Stomach (tissue), 9 donors: ENCODE measurements around the gene ARHGAP33. TPM values are rescaled to one million over a fixed set of nuclear protein-coding genes. Genes with fewer than 3 reads are reported as not detected.
A peak's percentile ranks its signal among the peaks of the same experiment; 100 is the strongest.

Experiments
- DNase-seq, 2 donors: peaks; one replicate each; pipeline versions ENCODE4 v3.0.0 to v3.0.0-alpha.2; 2013 to 2019
- H3K27ac ChIP-seq, 5 donors: fragments of 200-600 bp in 4 of 5; sonication (generic) in 4 of 5; one replicate each; pipeline ENCODE4 v1.5.1; 2013 to 2019; ENCODE audit warnings: mild to moderate bottlenecking in 1 of 5, moderate library complexity in 1 of 5
- H3K27me3 ChIP-seq, 3 donors: fragments of 200-600 bp; sonication (generic); one replicate each; pipeline ENCODE4 v1.5.1; 2017 to 2019; ENCODE audit warnings: mixed run types in 1 of 3
- H3K36me3 ChIP-seq, 4 donors: fragments of 200-600 bp; sonication (generic); 1 replicate in 3 of 4; 2 replicates in 1 of 4; pipeline ENCODE4 v1.5.1; 2016 to 2019
- H3K4me1 ChIP-seq, 4 donors: fragments of 200-600 bp; sonication (generic); one replicate each; pipeline ENCODE4 v1.5.1; 2016 to 2019
- H3K4me3 ChIP-seq, 4 donors: fragments of 200-600 bp; sonication (generic) in 3 of 4; one replicate each; pipeline ENCODE4 v1.5.1; 2016 to 2019; ENCODE audit warnings: mild to moderate bottlenecking in 1 of 4
- H3K9me3 ChIP-seq, 4 donors: fragments of 200-600 bp; sonication (generic); one replicate each; pipeline ENCODE4 v1.5.1; 2016 to 2019
- CTCF ChIP-seq, 7 experiments: fragments of 450-650 bp in 4 of 7; fragments of 200-600 bp in 3 of 7; sonication (generic) in 3 of 7; IDR thresholded peaks; one replicate each; pipeline ENCODE4 v1.5.1; 2016 to 2019; ENCODE audit warnings: antibody characterized with exemption in 7 of 7, control low read depth in 2 of 7, mild to moderate bottlenecking in 1 of 7
- EP300 ChIP-seq: sonication (generic); formaldehyde crosslinking; IDR thresholded peaks from one replicate; pipeline ENCODE4 v1.6.1; 2017; ENCODE audit warnings: antibody characterized with exemption
- POLR2A ChIP-seq, 4 donors: fragments of 450-650 bp; IDR thresholded peaks; one replicate each; pipeline ENCODE4 v1.6.1; 2016; ENCODE audit warnings: antibody characterized with exemption in 4 of 4, control low read depth in 2 of 4, mild to moderate bottlenecking in 1 of 4, moderate library complexity in 1 of 4
- POLR2AphosphoS5 ChIP-seq, 3 donors: sonication (generic); formaldehyde crosslinking; IDR thresholded peaks; one replicate each; pipeline ENCODE4 v1.6.1; 2016; ENCODE audit warnings: antibody characterized with exemption in 3 of 3
- WGBS, 5 donors: extraction: QIAGEN DNeasy Blood & Tissue Kit in 3 of 5; methylation state at CpG; one replicate each; pipeline versions ENCODE4 v1.1.5 to v1.1.7; 2013 to 2018; 5-methylcytosine and 5-hydroxymethylcytosine counted together
- intact Hi-C: fragments of 100-400 bp; cut with DNase I; formaldehyde crosslinking; loops from one replicate; pipeline ENCODE4 v1.15.1; 2023; ENCODE audit warnings: low total_unique reads
- polyA plus RNA-seq, 3 donors: library from polyadenylated mRNA; stranded (reverse); fragments of 200-250 nt; gene quantifications; one replicate each; pipeline ENCODE4 v1.2.3, GENCODE V29; 2013
- total RNA-seq, 5 donors: library from RNA; depleted of rRNA; stranded (reverse); fragments of >200 nt; gene quantifications; one replicate each; pipeline versions ENCODE4 v1.1.0 to v1.2.3, GENCODE V29; 2014 to 2016
- donor health status: healthy with polysubstance abuse.
- donor health status: Bipolar disorder and iron deficiency.
- donor health status: healthy.

The ARHGAP33 gene
- total and polyA plus RNA-seq, 8 donors: 1.4 to 73.6 (median 12.2) TPM

GRCh38 chr19:35739275-35740107, 35.9 kb upstream of the ARHGAP33 start:
- peaks cover 34 to 59% (median 56%) of the 10 kb centered on the region in 4 donors for H3K36me3 ChIP-seq

GRCh38 chr19:35740108-35740422, 35.3 kb upstream of the ARHGAP33 start:
- intact Hi-C loops: no loop called here
- no peak for DNase-seq
- Histone ChIP-seq H3K27ac (peak overlapping the region; percentile 80 to 93 (median 91)), H3K4me1 (peaks cover 23 to 50% (median 34%) of the 10 kb centered on the region in 4 donors), H3K9me3 (no peaks in the 10 kb centered on the region), H3K27me3 (no peaks in the 10 kb centered on the region), H3K4me3 (peak overlapping the region; percentile 51 to 68 (median 60)), H3K36me3 (peaks cover 30 to 53% (median 50%) of the 10 kb centered on the region in 4 donors)
- 0 to 6% (median 3%) methylated on average over 11 to 16 of the region's 16 CpGs for WGBS, 5 donors
- TF ChIP-seq POLR2A (IDR thresholded peaks at IDR 0.05): no peak
- no peak for TF ChIP-seq POLR2AphosphoS5 (IDR thresholded peaks at IDR 0.05)
- no peak for TF ChIP-seq CTCF (IDR thresholded peaks at IDR 0.05)
- TF ChIP-seq EP300: no peak

More at GRCh38 chr19:35739275-35740107, 35.9 kb upstream of the ARHGAP33 start:
- DNase-seq: peak in 1 of 2 donors; percentile 21
- WGBS, 5 donors: 65 to 75% (median 68%) methylated on average over 17 to 29 of the region's 29 CpGs
- Histone ChIP-seq H3K27me3 (no peaks in the 10 kb centered on the region), H3K9me3 (no peaks in the 10 kb centered on the region), H3K4me1 (peaks cover 21 to 47% (median 32%) of the 10 kb centered on the region in 4 donors), H3K4me3 (peak overlapping the region; percentile 51 to 68 (median 60)), H3K27ac (peak overlapping the region in 4 of 5 donors; percentile 81 to 93 (median 92))
- TF ChIP-seq CTCF (IDR thresholded peaks at IDR 0.05) (no peak), POLR2A (IDR thresholded peaks at IDR 0.05) (no peak), POLR2AphosphoS5 (IDR thresholded peaks at IDR 0.05) (no peak), EP300 (no peak)
- intact Hi-C loops: no loop called here

- Histone ChIP-seq H3K27ac (peak overlapping the region; percentile 81 to 93 (median 91)), H3K36me3 (peaks cover 28 to 48% (median 45%) of the 10 kb centered on the region in 4 donors), H3K9me3 (no peaks in the 10 kb centered on the region), H3K4me3 (peak overlapping the region; percentile 51 to 68 (median 60)), H3K4me1 (peaks cover 23 to 51% (median 34%) of the 10 kb centered on the region in 4 donors), H3K27me3 (no peaks in the 10 kb centered on the region)
- intact Hi-C loops: no loop called here
- TF ChIP-seq CTCF (IDR thresholded peaks at IDR 0.05): peak in 1 of 7 experiments; percentile 9
- TF ChIP-seq POLR2AphosphoS5 (IDR thresholded peaks at IDR 0.05): peak; percentile 46 to 79 (median 66)
- TF ChIP-seq EP300: peak; percentile 80
- no peak for TF ChIP-seq POLR2A (IDR thresholded peaks at IDR 0.05)
- 0 to 2% (median 1%) methylated on average over 41 to 63 of the region's 63 CpGs for WGBS, 5 donors
- DNase-seq: peak; percentile 98 to 99
Observed at GRCh38 chr19:35740423-35741202, 34.8 kb upstream of the ARHGAP33 start.

GRCh38 chr19:35741203-35741515, 34.2 kb upstream of the ARHGAP33 start:
- Histone ChIP-seq H3K4me1 (peaks cover 27 to 56% (median 39%) of the 10 kb centered on the region in 4 donors), H3K4me3 (peak overlapping the region; percentile 51 to 68 (median 60)), H3K27ac (peak overlapping the region; percentile 81 to 93 (median 91)), H3K9me3 (no peaks in the 10 kb centered on the region), H3K27me3 (no peaks in the 10 kb centered on the region), H3K36me3 (peaks cover 25 to 42% (median 39%) of the 10 kb centered on the region in 4 donors)
- TF ChIP-seq POLR2A (IDR thresholded peaks at IDR 0.05) (no peak), EP300 (no peak), CTCF (IDR thresholded peaks at IDR 0.05) (no peak), POLR2AphosphoS5 (IDR thresholded peaks at IDR 0.05) (no peak)
- intact Hi-C loops: no loop called here
- no peak for DNase-seq
- 2 to 9% (median 3%) methylated on average over 12 of the region's 12 CpGs for WGBS, 5 donors
